ENCODE measurements around the gene GPR37L1.

GPR37L1 gene

GRCh38 chr1:202093858-202094257, 28.9 kb upstream of the GPR37L1 start:
- Histone ChIP-seq H3K4ac (ENCODE audit: low read depth in 1 of 2, low read length in 2 of 2) (no peak overlapping the region), H3K27ac (ENCODE audit: low read length, poor library complexity, severe bottlenecking) (no peak overlapping the region), H4K91ac (ENCODE audit: low read length) (no peak overlapping the region), H3K4me2 (ENCODE audit: low read length, poor library complexity, severe bottlenecking) (no peak overlapping the region), H3K36me3 (ENCODE audit: control insufficient read depth in 1 of 2, insufficient read depth in 2 of 2, low read depth in 1 of 2, low read length in 2 of 2) (no peaks in the 10 kb centered on the region), H2BK15ac (ENCODE audit: low read depth, poor library complexity, severe bottlenecking) (no peak overlapping the region), H3K23ac (ENCODE audit: low read length in 2 of 2) (no peak overlapping the region), H3K14ac (ENCODE audit: low read length in 2 of 2) (no peak overlapping the region), H2AK5ac (ENCODE audit: low read length, severe bottlenecking) (no peak overlapping the region), H4K8ac (ENCODE audit: low read length) (no peak overlapping the region), H2AFZ (ENCODE audit: low read depth, low read length) (no peak overlapping the region), H3K9me3 (ENCODE audit: control insufficient read depth, low read length) (no peaks in the 10 kb centered on the region), H3K79me1 (replicated peaks; ENCODE audit: low read length, poor library complexity, severe bottlenecking) (no peaks in the 10 kb centered on the region), H3K4me1 (ENCODE audit: control insufficient read depth, insufficient read depth, low read depth, low read length) (no peaks in the 10 kb centered on the region), H2BK120ac (ENCODE audit: low read depth, low read length) (no peak overlapping the region), H3K9ac (ENCODE audit: low read length) (no peak overlapping the region), H2BK12ac (ENCODE audit: low read length in 2 of 2) (no peak overlapping the region), H3K18ac (ENCODE audit: low read depth in 1 of 2, low read length in 2 of 2) (no peak overlapping the region), H3K4me3 (ENCODE audit: insufficient read depth in 1 of 2, low read depth in 1 of 2, low read length in 2 of 2) (no peak overlapping the region), H2BK5ac (ENCODE audit: low read depth, low read length, poor library complexity, severe bottlenecking) (no peak overlapping the region), H3K27me3 (ENCODE audit: control insufficient read depth in 1 of 2, insufficient read depth in 1 of 2, low read length in 2 of 2) (peaks cover 0 to 18% of the 10 kb centered on the region in 2 experiments)
- DNase-seq, result no peak
- 96% methylated on average over 6 of the region's 6 CpGs for WGBS

- 53% methylated on average over 3 of the region's 4 CpGs for WGBS
- Histone ChIP-seq H2AK5ac (ENCODE audit: low read length, severe bottlenecking) (no peak overlapping the region), H3K4me1 (ENCODE audit: control insufficient read depth, insufficient read depth, low read depth, low read length) (peaks cover 12% of the 10 kb centered on the region), H3K4me2 (ENCODE audit: low read length, poor library complexity, severe bottlenecking) (no peak overlapping the region), H3K27ac (ENCODE audit: low read length, poor library complexity, severe bottlenecking) (no peak overlapping the region), H2BK15ac (ENCODE audit: low read depth, poor library complexity, severe bottlenecking) (no peak overlapping the region), H3K4ac (ENCODE audit: low read depth in 1 of 2, low read length in 2 of 2) (no peak overlapping the region), H3K18ac (ENCODE audit: low read depth in 1 of 2, low read length in 2 of 2) (no peak overlapping the region), H3K14ac (ENCODE audit: low read length in 2 of 2) (no peak overlapping the region), H3K36me3 (ENCODE audit: control insufficient read depth in 1 of 2, insufficient read depth in 2 of 2, low read depth in 1 of 2, low read length in 2 of 2) (no peaks in the 10 kb centered on the region), H3K23ac (ENCODE audit: low read length in 2 of 2) (no peak overlapping the region), H3K27me3 (ENCODE audit: control insufficient read depth in 1 of 2, insufficient read depth in 1 of 2, low read length in 2 of 2) (no peaks in the 10 kb centered on the region), H2BK120ac (ENCODE audit: low read depth, low read length) (no peak overlapping the region), H3K9me3 (ENCODE audit: control insufficient read depth, low read length) (no peaks in the 10 kb centered on the region), H4K91ac (ENCODE audit: low read length) (no peak overlapping the region), H3K9ac (ENCODE audit: low read length) (no peak overlapping the region), H3K79me1 (replicated peaks; ENCODE audit: low read length, poor library complexity, severe bottlenecking) (no peaks in the 10 kb centered on the region), H2AFZ (ENCODE audit: low read depth, low read length) (no peak overlapping the region), H3K4me3 (ENCODE audit: insufficient read depth in 1 of 2, low read depth in 1 of 2, low read length in 2 of 2) (no peak overlapping the region), H2BK5ac (ENCODE audit: low read depth, low read length, poor library complexity, severe bottlenecking) (no peak overlapping the region), H4K8ac (ENCODE audit: low read length) (no peak overlapping the region), H2BK12ac (ENCODE audit: low read length in 2 of 2) (no peak overlapping the region)
- no peak for DNase-seq
These were observed 21.5 kb upstream of the GPR37L1 start for GRCh38 chr1:202101184-202101583.

DNA sequence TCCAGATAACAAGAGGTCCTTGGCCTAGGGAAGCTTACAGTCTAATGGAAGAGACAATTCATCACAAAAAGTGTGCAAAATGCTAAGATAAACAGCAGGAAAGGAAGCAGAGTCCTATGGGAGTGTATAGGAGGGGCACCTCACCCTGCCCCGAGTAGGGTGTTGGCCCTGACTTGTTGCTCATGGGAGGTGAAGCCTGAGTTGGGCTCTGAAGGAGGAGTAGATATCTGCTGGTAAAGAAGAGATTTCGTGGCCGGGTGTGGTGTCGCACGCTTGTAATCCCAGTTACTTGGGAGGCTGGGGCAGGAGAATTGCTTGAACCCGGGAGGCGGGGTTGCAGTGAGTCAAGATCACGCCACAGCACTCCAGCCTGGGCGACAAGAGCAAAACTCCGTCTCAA, 18.6 kb upstream of the GPR37L1 start:
- H4K8ac ChIP-seq (ENCODE audit: low read length), result no peak overlapping the region
- no peak overlapping the region for H3K4me2 ChIP-seq (ENCODE audit: low read length, poor library complexity, severe bottlenecking)
- H3K9me3 ChIP-seq (ENCODE audit: control insufficient read depth, low read length), result no peaks in the 10 kb centered on the region
- no peak for DNase-seq
- no peak overlapping the region for H2BK12ac ChIP-seq (ENCODE audit: low read length in 2 of 2)
- peak overlapping the region; percentile 90 for H2AK5ac ChIP-seq (ENCODE audit: low read length, severe bottlenecking)
- H3K23ac ChIP-seq (ENCODE audit: low read length in 2 of 2), result no peak overlapping the region
- no peak overlapping the region for H3K9ac ChIP-seq (ENCODE audit: low read length)
- H2BK15ac ChIP-seq (ENCODE audit: low read depth, poor library complexity, severe bottlenecking), result no peak overlapping the region
- H2BK5ac ChIP-seq (ENCODE audit: low read depth, low read length, poor library complexity, severe bottlenecking), result no peak overlapping the region
- H3K36me3 ChIP-seq (ENCODE audit: control insufficient read depth in 1 of 2, insufficient read depth in 2 of 2, low read depth in 1 of 2, low read length in 2 of 2), result no peaks in the 10 kb centered on the region
- H3K4me1 ChIP-seq (ENCODE audit: control insufficient read depth, insufficient read depth, low read depth, low read length), result peaks cover 33% of the 10 kb centered on the region
- H3K4me3 ChIP-seq (ENCODE audit: insufficient read depth in 1 of 2, low read depth in 1 of 2, low read length in 2 of 2), result no peak overlapping the region
- no peak overlapping the region for H2BK120ac ChIP-seq (ENCODE audit: low read depth, low read length)
- H3K27me3 ChIP-seq (ENCODE audit: control insufficient read depth in 1 of 2, insufficient read depth in 1 of 2, low read length in 2 of 2), result no peaks in the 10 kb centered on the region
- no peak overlapping the region for H3K14ac ChIP-seq (ENCODE audit: low read length in 2 of 2)
- H2AFZ ChIP-seq (ENCODE audit: low read depth, low read length), result no peak overlapping the region
- H3K4ac ChIP-seq (ENCODE audit: low read depth in 1 of 2, low read length in 2 of 2), result no peak overlapping the region
- H3K79me1 ChIP-seq (replicated peaks; ENCODE audit: low read length, poor library complexity, severe bottlenecking), result no peaks in the 10 kb centered on the region
- no peak overlapping the region for H3K18ac ChIP-seq (ENCODE audit: low read depth in 1 of 2, low read length in 2 of 2)
- no peak overlapping the region for H3K27ac ChIP-seq (ENCODE audit: low read length, poor library complexity, severe bottlenecking)
- WGBS, result 92% methylated on average over 10 of the region's 10 CpGs
- H4K91ac ChIP-seq (ENCODE audit: low read length), result no peak overlapping the region

DNA sequence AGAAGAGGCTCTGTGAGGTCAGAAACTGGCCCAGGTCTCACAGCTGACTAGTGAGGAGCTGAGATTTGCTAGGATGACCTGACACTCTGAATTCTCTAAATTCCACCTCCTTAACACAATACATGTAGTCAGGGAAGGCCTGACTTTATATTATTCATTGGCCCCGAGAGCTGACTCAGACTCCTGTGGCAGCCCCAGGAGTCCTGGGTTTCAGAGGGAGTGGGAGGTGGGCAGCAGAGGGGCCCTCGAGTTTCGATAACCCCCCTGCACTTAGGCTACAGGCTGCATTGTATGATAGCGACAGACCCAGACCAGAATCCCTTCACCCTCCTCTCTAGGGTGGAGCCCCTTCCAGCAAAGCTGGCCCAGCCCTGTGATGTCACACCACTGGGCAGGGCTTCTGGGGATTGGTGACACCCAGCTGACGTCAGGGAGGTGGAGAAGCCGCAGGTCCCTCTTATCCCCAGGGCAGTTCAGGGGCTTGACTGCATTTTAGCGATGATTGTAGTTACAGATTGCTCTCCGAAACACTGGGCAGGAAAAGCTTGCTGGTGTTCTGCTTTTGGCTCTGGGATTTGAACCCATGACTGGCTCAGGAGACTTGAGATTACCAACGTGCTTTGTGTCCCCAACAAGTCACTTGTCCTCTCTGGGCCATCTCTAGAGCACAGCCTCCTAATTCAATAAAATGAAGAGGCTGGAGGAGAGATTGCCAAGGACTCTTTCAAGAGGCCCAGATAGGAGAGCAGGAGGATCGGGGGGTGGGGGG, 17.0 kb upstream of the GPR37L1 start:
- Histone ChIP-seq H3K4me1 (ENCODE audit: control insufficient read depth, insufficient read depth, low read depth, low read length) (peaks cover 33% of the 10 kb centered on the region), H2BK15ac (ENCODE audit: low read depth, poor library complexity, severe bottlenecking) (peak overlapping the region; percentile 6), H2AFZ (ENCODE audit: low read depth, low read length) (peak overlapping the region; percentile 29), H3K4ac (ENCODE audit: low read depth in 1 of 2, low read length in 2 of 2) (no peak overlapping the region), H2BK120ac (ENCODE audit: low read depth, low read length) (no peak overlapping the region), H3K18ac (ENCODE audit: low read depth in 1 of 2, low read length in 2 of 2) (peak overlapping the region; percentile 22 to 34), H3K23ac (ENCODE audit: low read length in 2 of 2) (no peak overlapping the region), H3K14ac (ENCODE audit: low read length in 2 of 2) (no peak overlapping the region), H3K27me3 (ENCODE audit: control insufficient read depth in 1 of 2, insufficient read depth in 1 of 2, low read length in 2 of 2) (no peaks in the 10 kb centered on the region), H3K79me1 (replicated peaks; ENCODE audit: low read length, poor library complexity, severe bottlenecking) (no peaks in the 10 kb centered on the region), H2BK5ac (ENCODE audit: low read depth, low read length, poor library complexity, severe bottlenecking) (no peak overlapping the region), H3K9me3 (ENCODE audit: control insufficient read depth, low read length) (no peaks in the 10 kb centered on the region), H3K4me3 (ENCODE audit: insufficient read depth in 1 of 2, low read depth in 1 of 2, low read length in 2 of 2) (no peak overlapping the region), H3K9ac (ENCODE audit: low read length) (no peak overlapping the region), H2AK5ac (ENCODE audit: low read length, severe bottlenecking) (peak overlapping the region; percentile 29), H2BK12ac (ENCODE audit: low read length in 2 of 2) (no peak overlapping the region), H4K91ac (ENCODE audit: low read length) (no peak overlapping the region), H3K27ac (ENCODE audit: low read length, poor library complexity, severe bottlenecking) (peak overlapping the region; percentile 59), H3K36me3 (ENCODE audit: control insufficient read depth in 1 of 2, insufficient read depth in 2 of 2, low read depth in 1 of 2, low read length in 2 of 2) (no peaks in the 10 kb centered on the region), H3K4me2 (ENCODE audit: low read length, poor library complexity, severe bottlenecking) (peak overlapping the region; percentile 44), H4K8ac (ENCODE audit: low read length) (peak overlapping the region; percentile 59)
- peak; percentile 69 for DNase-seq
- 32% methylated on average over 9 of the region's 10 CpGs for WGBS
